ENCODE data around the gene CDS2. TPM values are rescaled to one million over a fixed set of nuclear protein-coding genes. Genes with fewer than 3 reads are reported as not detected.

Gene CDS2
- polyA plus RNA-seq, 4 donors, result 2.9 to 17.3 (median 9.1) TPM

- Histone ChIP-seq H3K27me3 (ENCODE audit: control insufficient read depth in 3 of 3, insufficient read depth in 3 of 3, low read length in 3 of 3) (no peaks in the 10 kb centered on the region), H3K4me1 (ENCODE audit: control insufficient read depth in 3 of 3, insufficient read depth in 2 of 3, low read depth in 1 of 3, low read length in 2 of 3) (peaks cover 0 to 14% (median 0%) of the 10 kb centered on the region in 3 donors), H3K4me3 (ENCODE audit: low read depth in 1 of 3, low read length in 3 of 3) (no peak overlapping the region), H3K27ac (ENCODE audit: low read depth in 1 of 3, low read length in 2 of 3) (peak overlapping the region in 1 of 3 donors; percentile 55), H3K36me3 (ENCODE audit: control insufficient read depth in 3 of 3, insufficient read depth in 2 of 3, low read depth in 1 of 3, low read length in 3 of 3) (peaks cover 0 to 5% (median 0%) of the 10 kb centered on the region in 3 donors), H3K9me3 (ENCODE audit: control insufficient read depth in 2 of 2, insufficient read depth in 1 of 2, low read depth in 1 of 2, low read length in 1 of 2) (no peaks in the 10 kb centered on the region)
- FAIRE-seq (no peak), DNase-seq (peak in 1 of 2 donors; percentile 63)
- 27 to 59% (median 47%) methylated on average over 7 of the region's 7 CpGs for WGBS, 3 donors
Observed at GRCh38 chr20:5220321-5221060, 93.7 kb downstream of the CDS2 start.

- H3K4me3 ChIP-seq (ENCODE audit: low read depth in 1 of 3, low read length in 3 of 3), result no peak overlapping the region
- 86 to 94% (median 91%) methylated on average over 4 of the region's 4 CpGs for WGBS, 3 donors
- no peaks in the 10 kb centered on the region for H3K27me3 ChIP-seq (ENCODE audit: control insufficient read depth in 3 of 3, insufficient read depth in 3 of 3, low read length in 3 of 3)
- peak overlapping the region in 1 of 3 donors; percentile 55 for H3K27ac ChIP-seq (ENCODE audit: low read depth in 1 of 3, low read length in 2 of 3)
- peaks cover 0 to 14% (median 0%) of the 10 kb centered on the region in 3 donors for H3K4me1 ChIP-seq (ENCODE audit: control insufficient read depth in 3 of 3, insufficient read depth in 2 of 3, low read depth in 1 of 3, low read length in 2 of 3)
- DNase-seq (no peak), FAIRE-seq (no peak)
- no peaks in the 10 kb centered on the region for H3K9me3 ChIP-seq (ENCODE audit: control insufficient read depth in 2 of 2, insufficient read depth in 1 of 2, low read depth in 1 of 2, low read length in 1 of 2)
- peaks cover 0 to 5% (median 0%) of the 10 kb centered on the region in 3 donors for H3K36me3 ChIP-seq (ENCODE audit: control insufficient read depth in 3 of 3, insufficient read depth in 2 of 3, low read depth in 1 of 3, low read length in 3 of 3)
Observed at GRCh38 chr20:5221061-5221430, 94.2 kb downstream of the CDS2 start.

- WGBS, 3 donors, result 25 to 32% (median 28%) methylated on average over 11 of the region's 11 CpGs
- Histone ChIP-seq H3K27ac (ENCODE audit: low read depth in 1 of 3, low read length in 2 of 3) (no peak overlapping the region), H3K9me3 (ENCODE audit: control insufficient read depth in 2 of 2, insufficient read depth in 1 of 2, low read depth in 1 of 2, low read length in 1 of 2) (no peaks in the 10 kb centered on the region), H3K27me3 (ENCODE audit: control insufficient read depth in 3 of 3, insufficient read depth in 3 of 3, low read length in 3 of 3) (no peaks in the 10 kb centered on the region), H3K36me3 (ENCODE audit: control insufficient read depth in 3 of 3, insufficient read depth in 2 of 3, low read depth in 1 of 3, low read length in 3 of 3) (peaks cover 0 to 5% (median 0%) of the 10 kb centered on the region in 3 donors), H3K4me1 (ENCODE audit: control insufficient read depth in 3 of 3, insufficient read depth in 2 of 3, low read depth in 1 of 3, low read length in 2 of 3) (peaks cover 0 to 14% (median 0%) of the 10 kb centered on the region in 3 donors), H3K4me3 (ENCODE audit: low read depth in 1 of 3, low read length in 3 of 3) (no peak overlapping the region)
- no peak for FAIRE-seq
- DNase-seq, result peak; percentile 63 to 71
Observed at GRCh38 chr20:5222919-5223634, 96.3 kb downstream of the CDS2 start.

- no peak for FAIRE-seq
- 53 to 61% (median 60%) methylated on average over 4 of the region's 4 CpGs for WGBS, 3 donors
- Histone ChIP-seq H3K27ac (ENCODE audit: low read depth in 1 of 3, low read length in 2 of 3) (no peak overlapping the region), H3K36me3 (ENCODE audit: control insufficient read depth in 3 of 3, insufficient read depth in 2 of 3, low read depth in 1 of 3, low read length in 3 of 3) (no peaks in the 10 kb centered on the region), H3K4me3 (ENCODE audit: low read depth in 1 of 3, low read length in 3 of 3) (no peak overlapping the region), H3K9me3 (ENCODE audit: control insufficient read depth in 2 of 2, insufficient read depth in 1 of 2, low read depth in 1 of 2, low read length in 1 of 2) (no peaks in the 10 kb centered on the region), H3K27me3 (ENCODE audit: control insufficient read depth in 3 of 3, insufficient read depth in 3 of 3, low read length in 3 of 3) (peaks cover 0 to 3% (median 0%) of the 10 kb centered on the region in 3 donors), H3K4me1 (ENCODE audit: control insufficient read depth in 3 of 3, insufficient read depth in 2 of 3, low read depth in 1 of 3, low read length in 2 of 3) (no peaks in the 10 kb centered on the region)
- no peak for DNase-seq
Observed at GRCh38 chr20:5230544-5230943, 103.7 kb downstream of the CDS2 start.

- Histone ChIP-seq H3K4me1 (ENCODE audit: control insufficient read depth in 3 of 3, insufficient read depth in 2 of 3, low read depth in 1 of 3, low read length in 2 of 3) (no peaks in the 10 kb centered on the region), H3K27me3 (ENCODE audit: control insufficient read depth in 3 of 3, insufficient read depth in 3 of 3, low read length in 3 of 3) (peaks cover 0 to 3% (median 0%) of the 10 kb centered on the region in 3 donors), H3K27ac (ENCODE audit: low read depth in 1 of 3, low read length in 2 of 3) (no peak overlapping the region), H3K36me3 (ENCODE audit: control insufficient read depth in 3 of 3, insufficient read depth in 2 of 3, low read depth in 1 of 3, low read length in 3 of 3) (no peaks in the 10 kb centered on the region), H3K9me3 (ENCODE audit: control insufficient read depth in 2 of 2, insufficient read depth in 1 of 2, low read depth in 1 of 2, low read length in 1 of 2) (no peaks in the 10 kb centered on the region), H3K4me3 (ENCODE audit: low read depth in 1 of 3, low read length in 3 of 3) (no peak overlapping the region)
- FAIRE-seq (no peak), DNase-seq (no peak)
- 7 to 18% (median 14%) methylated on average over 1 of the region's 1 CpG for WGBS, 3 donors
Observed at GRCh38 chr20:5234158-5234557, 107.3 kb downstream of the CDS2 start.

GRCh38 chr20:5234978-5235377 is 108.2 kb downstream of the CDS2 start:
- Histone ChIP-seq H3K27me3 (ENCODE audit: control insufficient read depth in 3 of 3, insufficient read depth in 3 of 3, low read length in 3 of 3) (peaks cover 0 to 3% (median 0%) of the 10 kb centered on the region in 3 donors), H3K36me3 (ENCODE audit: control insufficient read depth in 3 of 3, insufficient read depth in 2 of 3, low read depth in 1 of 3, low read length in 3 of 3) (no peaks in the 10 kb centered on the region), H3K9me3 (ENCODE audit: control insufficient read depth in 2 of 2, insufficient read depth in 1 of 2, low read depth in 1 of 2, low read length in 1 of 2) (no peaks in the 10 kb centered on the region), H3K4me1 (ENCODE audit: control insufficient read depth in 3 of 3, insufficient read depth in 2 of 3, low read depth in 1 of 3, low read length in 2 of 3) (no peaks in the 10 kb centered on the region), H3K27ac (ENCODE audit: low read depth in 1 of 3, low read length in 2 of 3) (no peak overlapping the region), H3K4me3 (ENCODE audit: low read depth in 1 of 3, low read length in 3 of 3) (no peak overlapping the region)
- 48 to 64% (median 49%) methylated on average over 1 of the region's 1 CpG for WGBS, 3 donors
- FAIRE-seq, result peak; percentile 67
- DNase-seq, result no peak

Other genes with a start within 250 kb of the CDS2 start
- gene SLC23A2, start 125.5 kb upstream of the CDS2 start, polyA plus RNA-seq, result 1 to 10 TPM; 1.4 to 8.2 (median 4.3) TPM
- gene TMEM230, start 13.9 kb upstream of the CDS2 start, polyA plus RNA-seq, result 100 to 1,000 TPM in 1 of 4 donors, 10 to 100 TPM in 3; 82.3 to 119 (median 84.2) TPM
- 100 to 1,000 TPM in 1 of 4 donors, 10 to 100 TPM in 3; 57.6 to 144 (median 85.9) TPM for gene PCNA, start 7.0 kb upstream of the CDS2 start, polyA plus RNA-seq
- gene PROKR2, start 189.9 kb downstream of the CDS2 start, polyA plus RNA-seq, result not detected